ENCODE data around the gene PARVB. TPM values are rescaled to one million over a fixed set of nuclear protein-coding genes. Genes with fewer than 3 reads are reported as not detected.

PARVB gene, protein sequence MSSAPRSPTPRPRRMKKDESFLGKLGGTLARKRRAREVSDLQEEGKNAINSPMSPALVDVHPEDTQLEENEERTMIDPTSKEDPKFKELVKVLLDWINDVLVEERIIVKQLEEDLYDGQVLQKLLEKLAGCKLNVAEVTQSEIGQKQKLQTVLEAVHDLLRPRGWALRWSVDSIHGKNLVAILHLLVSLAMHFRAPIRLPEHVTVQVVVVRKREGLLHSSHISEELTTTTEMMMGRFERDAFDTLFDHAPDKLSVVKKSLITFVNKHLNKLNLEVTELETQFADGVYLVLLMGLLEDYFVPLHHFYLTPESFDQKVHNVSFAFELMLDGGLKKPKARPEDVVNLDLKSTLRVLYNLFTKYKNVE
- polyA plus RNA-seq: 10 to 100 TPM in 1 of 4 donors, 1 to 10 TPM in 2, under 1 TPM in 1; 0.45 to 16.5 (median 7.5) TPM
- long read RNA-seq, donor 1, full-length matches to known transcripts: 2 of 2 reads
- long read RNA-seq, donor 1, partial matches to known transcripts: 0 of 2 reads
- long read RNA-seq, donor 1, other reads (novel, unspliced or antisense): 0 of 2 reads
- long read RNA-seq, donor 2, full-length matches to known transcripts: 4 of 4 reads
- long read RNA-seq, donor 2, partial matches to known transcripts: 0 of 4 reads
- long read RNA-seq, donor 2, other reads (novel, unspliced or antisense): 0 of 4 reads
- long read RNA-seq, donor 3, full-length matches to known transcripts: 1 of 1 reads
- long read RNA-seq, donor 3, partial matches to known transcripts: 0 of 1 reads
- long read RNA-seq, donor 3, other reads (novel, unspliced or antisense): 0 of 1 reads
- long read RNA-seq, donor 4: 0 reads
- long read RNA-seq, donor 5: 0 reads
- long read RNA-seq, donor 6, full-length matches to known transcripts: 3 of 3 reads
- long read RNA-seq, donor 6, partial matches to known transcripts: 0 of 3 reads
- long read RNA-seq, donor 6, other reads (novel, unspliced or antisense): 0 of 3 reads
- long read RNA-seq, donor 7, full-length matches to known transcripts: 5 of 5 reads
- long read RNA-seq, donor 7, partial matches to known transcripts: 0 of 5 reads
- long read RNA-seq, donor 7, other reads (novel, unspliced or antisense): 0 of 5 reads
- long read RNA-seq, donor 8: 0 reads
- long read RNA-seq, donor 9, full-length matches to known transcripts: 3 of 3 reads
- long read RNA-seq, donor 9, partial matches to known transcripts: 0 of 3 reads
- long read RNA-seq, donor 9, other reads (novel, unspliced or antisense): 0 of 3 reads
- long read RNA-seq, donor 10, full-length matches to known transcripts: 5 of 5 reads
- long read RNA-seq, donor 10, partial matches to known transcripts: 0 of 5 reads
- long read RNA-seq, donor 10, other reads (novel, unspliced or antisense): 0 of 5 reads

DNA sequence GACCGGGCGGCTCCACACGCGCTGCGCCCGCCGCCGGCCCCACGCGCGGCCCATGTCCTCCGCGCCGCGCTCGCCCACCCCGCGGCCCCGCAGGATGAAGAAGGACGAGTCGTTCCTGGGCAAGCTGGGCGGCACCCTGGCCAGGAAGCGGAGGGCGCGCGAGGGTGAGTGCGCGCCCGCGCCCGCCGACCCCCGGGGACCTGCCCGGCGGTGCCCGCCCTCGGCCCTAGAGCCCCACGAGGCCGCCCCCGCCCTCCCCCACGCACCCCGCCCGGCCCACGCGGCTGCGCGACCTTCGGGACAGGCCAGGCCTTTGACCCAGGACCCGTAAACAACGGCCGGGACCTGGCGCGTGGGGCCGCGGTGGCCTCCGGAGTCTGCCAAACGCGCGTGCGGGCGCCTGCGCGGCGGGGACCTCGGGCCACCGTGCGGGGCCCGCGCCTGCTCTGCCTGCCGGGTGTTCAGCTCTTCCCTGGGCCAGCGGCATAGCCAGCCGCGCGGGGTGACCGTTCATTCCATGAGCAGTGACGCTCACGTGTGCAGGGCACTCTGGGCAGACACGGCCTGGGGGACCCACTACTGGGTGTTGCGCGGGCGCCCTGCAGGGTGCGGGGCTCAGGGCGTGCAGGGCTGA lies at the start of gene PARVB:
PARVB (plus strand) TSS at position 15 of the 634 bp plus-strand sequence; CDS start at position 53, 38 bp downstream.
- peak in 1 of 2 donors; percentile 35 for DNase-seq
- no peaks in the 10 kb centered on the region for H3K36me3 ChIP-seq (ENCODE audit: control insufficient read depth in 3 of 3, insufficient read depth in 2 of 3, low read depth in 1 of 3, low read length in 3 of 3)
- H3K27ac ChIP-seq (ENCODE audit: low read depth in 1 of 3, low read length in 2 of 3): peak within 1 kb of the TSS in 1 of 3 donors; percentile 98
- H3K4me3 ChIP-seq (ENCODE audit: low read depth in 1 of 3, low read length in 3 of 3): peak within 1 kb of the TSS; percentile 55 to 63 (median 59)
- peaks cover 0 to 5% (median 2%) of the 10 kb centered on the region in 3 donors for H3K4me1 ChIP-seq (ENCODE audit: control insufficient read depth in 3 of 3, insufficient read depth in 2 of 3, low read depth in 1 of 3, low read length in 2 of 3)
- no peaks in the 10 kb centered on the region for H3K9me3 ChIP-seq (ENCODE audit: control insufficient read depth in 2 of 2, insufficient read depth in 1 of 2, low read depth in 1 of 2, low read length in 1 of 2)
- H3K27me3 ChIP-seq (ENCODE audit: control insufficient read depth in 3 of 3, insufficient read depth in 3 of 3, low read length in 3 of 3): no peaks in the 10 kb centered on the region
- no peak for FAIRE-seq
- 2 to 11% (median 5%) methylated on average over 25 to 83 of the region's 83 CpGs for WGBS, 3 donors

DNA sequence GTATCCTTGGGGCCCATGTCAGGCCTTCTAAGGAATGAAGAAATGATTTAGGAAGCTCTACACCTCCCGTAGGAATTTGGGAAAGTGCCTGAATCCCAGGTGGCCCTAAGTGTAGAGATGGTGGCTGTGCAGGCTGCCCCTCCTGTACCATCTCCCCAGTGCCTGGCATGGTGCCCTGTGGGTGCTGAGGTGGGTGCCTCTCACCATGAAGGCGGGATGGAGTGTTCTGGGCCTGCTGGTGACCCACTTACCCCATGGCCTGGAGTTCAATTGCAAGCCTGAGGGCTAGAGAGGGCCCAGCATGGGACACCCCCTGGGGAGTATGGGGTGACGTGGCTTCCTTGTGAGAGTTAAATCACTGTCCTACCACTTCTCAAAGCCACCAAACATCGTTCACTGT lies 49.1 kb upstream of the PARVB start:
- H3K36me3 ChIP-seq (ENCODE audit: control insufficient read depth in 3 of 3, insufficient read depth in 2 of 3, low read depth in 1 of 3, low read length in 3 of 3): peaks cover 28 to 68% (median 32%) of the 10 kb centered on the region in 3 donors
- WGBS, 3 donors: 73 to 95% (median 90%) methylated on average over 4 of the region's 4 CpGs
- no peaks in the 10 kb centered on the region for H3K27me3 ChIP-seq (ENCODE audit: control insufficient read depth in 3 of 3, insufficient read depth in 3 of 3, low read length in 3 of 3)
- no peak for FAIRE-seq
- no peaks in the 10 kb centered on the region for H3K9me3 ChIP-seq (ENCODE audit: control insufficient read depth in 2 of 2, insufficient read depth in 1 of 2, low read depth in 1 of 2, low read length in 1 of 2)
- H3K4me3 ChIP-seq (ENCODE audit: low read depth in 1 of 3, low read length in 3 of 3): no peak overlapping the region
- no peak overlapping the region for H3K27ac ChIP-seq (ENCODE audit: low read depth in 1 of 3, low read length in 2 of 3)
- no peaks in the 10 kb centered on the region for H3K4me1 ChIP-seq (ENCODE audit: control insufficient read depth in 3 of 3, insufficient read depth in 2 of 3, low read depth in 1 of 3, low read length in 2 of 3)
- DNase-seq: no peak

DNA sequence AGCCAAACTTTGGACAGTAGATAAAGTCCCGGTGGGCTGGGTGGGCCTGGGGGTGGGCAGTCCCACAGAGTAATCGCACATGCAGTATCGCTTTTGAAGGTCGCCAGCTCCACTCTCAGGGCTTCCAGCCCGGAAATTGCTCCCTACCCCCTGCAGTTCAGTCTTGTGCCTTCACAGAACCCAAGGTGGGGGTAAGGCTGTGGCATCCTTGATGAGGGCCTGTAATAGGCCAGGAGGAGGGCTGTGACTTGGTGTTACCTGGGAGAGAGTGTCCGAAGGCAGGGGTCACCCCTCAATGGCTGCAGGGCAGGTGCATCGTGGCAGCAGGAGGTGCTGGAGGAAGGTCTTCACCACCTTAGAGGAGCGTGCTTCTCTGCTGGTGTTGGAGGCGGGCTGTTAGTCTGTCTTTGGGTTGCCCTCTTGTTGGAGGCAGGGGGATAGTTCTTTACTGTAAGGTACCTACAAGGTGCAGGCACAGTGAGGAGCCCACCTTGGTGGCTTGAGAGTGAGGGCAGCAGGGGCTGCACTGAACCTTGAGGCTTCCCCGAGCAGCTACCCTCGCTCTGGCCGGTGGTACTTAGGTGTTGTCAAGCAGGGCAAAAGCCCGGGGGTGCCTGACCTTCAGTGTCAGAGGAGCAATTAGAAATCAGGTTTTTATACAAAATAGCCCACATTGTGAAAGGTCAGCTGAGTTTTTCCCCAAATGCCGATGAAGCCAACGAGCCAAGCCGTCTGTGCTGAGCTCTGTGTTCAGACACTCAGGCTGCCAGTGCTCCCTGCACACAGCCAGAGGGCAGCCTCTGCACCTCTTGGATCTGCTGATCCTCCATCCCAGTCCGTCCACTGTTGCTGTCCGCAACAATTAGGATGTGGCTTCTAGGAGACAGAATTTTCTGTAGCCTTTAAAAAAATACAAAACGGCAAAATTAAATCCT lies 47.0 kb upstream of the PARVB start:
- H3K9me3 ChIP-seq (ENCODE audit: control insufficient read depth in 2 of 2, insufficient read depth in 1 of 2, low read depth in 1 of 2, low read length in 1 of 2): no peaks in the 10 kb centered on the region
- 90 to 91% (median 91%) methylated on average over 19 of the region's 19 CpGs for WGBS, 3 donors
- H3K4me3 ChIP-seq (ENCODE audit: low read depth in 1 of 3, low read length in 3 of 3): no peak overlapping the region
- H3K4me1 ChIP-seq (ENCODE audit: control insufficient read depth in 3 of 3, insufficient read depth in 2 of 3, low read depth in 1 of 3, low read length in 2 of 3): no peaks in the 10 kb centered on the region
- peaks cover 32 to 73% (median 33%) of the 10 kb centered on the region in 3 donors for H3K36me3 ChIP-seq (ENCODE audit: control insufficient read depth in 3 of 3, insufficient read depth in 2 of 3, low read depth in 1 of 3, low read length in 3 of 3)
- DNase-seq (no peak), FAIRE-seq (no peak)
- H3K27me3 ChIP-seq (ENCODE audit: control insufficient read depth in 3 of 3, insufficient read depth in 3 of 3, low read length in 3 of 3): no peaks in the 10 kb centered on the region
- H3K27ac ChIP-seq (ENCODE audit: low read depth in 1 of 3, low read length in 2 of 3): no peak overlapping the region

DNA sequence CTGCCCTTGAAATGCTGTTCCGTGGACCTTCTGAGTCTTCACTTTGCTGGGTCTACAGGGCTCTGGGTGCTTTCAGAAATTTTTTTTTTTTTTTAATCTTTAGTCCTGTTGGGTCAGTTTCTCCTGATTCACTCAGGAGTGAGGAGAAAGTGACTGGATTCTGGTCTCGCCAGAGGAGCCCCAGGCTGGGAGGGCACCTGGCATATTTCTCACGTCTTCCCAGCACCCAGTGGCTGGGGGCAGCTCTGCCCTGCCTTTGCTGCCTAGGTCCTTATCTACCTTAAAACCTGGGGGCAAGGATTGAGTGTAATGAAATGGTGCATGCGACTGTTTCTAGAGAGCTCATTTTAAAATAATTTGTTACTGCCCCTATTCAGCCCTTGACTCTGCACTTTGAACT lies 45.5 kb upstream of the PARVB start:
- Histone ChIP-seq H3K9me3 (ENCODE audit: control insufficient read depth in 2 of 2, insufficient read depth in 1 of 2, low read depth in 1 of 2, low read length in 1 of 2) (no peaks in the 10 kb centered on the region), H3K27ac (ENCODE audit: low read depth in 1 of 3, low read length in 2 of 3) (no peak overlapping the region), H3K27me3 (ENCODE audit: control insufficient read depth in 3 of 3, insufficient read depth in 3 of 3, low read length in 3 of 3) (no peaks in the 10 kb centered on the region), H3K4me3 (ENCODE audit: low read depth in 1 of 3, low read length in 3 of 3) (no peak overlapping the region), H3K4me1 (ENCODE audit: control insufficient read depth in 3 of 3, insufficient read depth in 2 of 3, low read depth in 1 of 3, low read length in 2 of 3) (no peaks in the 10 kb centered on the region), H3K36me3 (ENCODE audit: control insufficient read depth in 3 of 3, insufficient read depth in 2 of 3, low read depth in 1 of 3, low read length in 3 of 3) (peaks cover 27 to 67% (median 32%) of the 10 kb centered on the region in 3 donors)
- DNase-seq (no peak), FAIRE-seq (no peak)
- 86 to 97% (median 93%) methylated on average over 4 of the region's 4 CpGs for WGBS, 3 donors

DNA sequence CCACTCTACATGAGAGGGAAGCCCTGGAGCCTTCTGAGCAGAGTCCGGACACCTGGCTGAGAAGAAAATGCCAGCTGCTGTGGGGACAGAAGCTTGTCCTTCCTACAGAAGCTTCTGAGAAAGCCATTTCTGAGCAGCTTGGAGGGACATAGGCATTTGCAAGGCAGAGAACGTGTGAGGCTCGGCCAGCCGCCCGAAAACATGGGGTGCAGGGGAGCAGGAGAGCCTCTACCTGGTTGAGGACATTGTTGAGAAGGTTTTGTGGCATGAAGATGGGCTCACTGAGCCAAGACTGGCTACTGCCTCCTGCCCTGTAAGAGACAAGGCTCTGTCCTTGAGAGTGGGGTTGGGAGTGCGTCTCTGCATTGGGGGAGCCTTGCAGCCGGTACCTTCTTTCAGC lies 43.5 kb upstream of the PARVB start:
- H3K36me3 ChIP-seq (ENCODE audit: control insufficient read depth in 3 of 3, insufficient read depth in 2 of 3, low read depth in 1 of 3, low read length in 3 of 3): peaks cover 23 to 53% (median 37%) of the 10 kb centered on the region in 3 donors
- no peaks in the 10 kb centered on the region for H3K27me3 ChIP-seq (ENCODE audit: control insufficient read depth in 3 of 3, insufficient read depth in 3 of 3, low read length in 3 of 3)
- no peak overlapping the region for H3K4me3 ChIP-seq (ENCODE audit: low read depth in 1 of 3, low read length in 3 of 3)
- no peaks in the 10 kb centered on the region for H3K9me3 ChIP-seq (ENCODE audit: control insufficient read depth in 2 of 2, insufficient read depth in 1 of 2, low read depth in 1 of 2, low read length in 1 of 2)
- no peaks in the 10 kb centered on the region for H3K4me1 ChIP-seq (ENCODE audit: control insufficient read depth in 3 of 3, insufficient read depth in 2 of 3, low read depth in 1 of 3, low read length in 2 of 3)
- no peak for FAIRE-seq
- H3K27ac ChIP-seq (ENCODE audit: low read depth in 1 of 3, low read length in 2 of 3): no peak overlapping the region
- WGBS, 3 donors: 92 to 98% (median 96%) methylated on average over 7 of the region's 7 CpGs
- DNase-seq: no peak

DNA sequence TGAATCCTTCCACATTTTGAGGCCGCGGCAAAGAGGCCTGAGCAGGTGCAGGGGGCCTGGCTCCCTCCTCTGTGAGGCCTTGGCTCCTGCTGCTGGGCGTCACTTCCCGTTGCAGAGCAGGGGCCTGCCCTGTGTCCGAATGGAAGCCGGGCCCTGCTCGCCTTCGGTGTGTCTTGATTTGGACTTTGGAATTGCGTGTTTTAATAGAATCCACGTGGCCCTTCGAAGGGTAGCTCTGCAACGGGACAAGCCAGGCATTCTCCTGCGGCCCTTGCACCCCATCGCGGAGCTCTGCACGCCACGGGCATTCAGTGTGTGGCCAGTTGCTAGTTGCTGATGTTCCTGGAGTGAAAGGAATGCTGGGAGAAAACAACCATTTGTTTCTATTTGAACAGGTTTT lies 43.1 kb upstream of the PARVB start:
- H3K27ac ChIP-seq (ENCODE audit: low read depth in 1 of 3, low read length in 2 of 3): no peak overlapping the region
- H3K27me3 ChIP-seq (ENCODE audit: control insufficient read depth in 3 of 3, insufficient read depth in 3 of 3, low read length in 3 of 3): no peaks in the 10 kb centered on the region
- FAIRE-seq (no peak), DNase-seq (no peak)
- H3K9me3 ChIP-seq (ENCODE audit: control insufficient read depth in 2 of 2, insufficient read depth in 1 of 2, low read depth in 1 of 2, low read length in 1 of 2): no peaks in the 10 kb centered on the region
- WGBS, 3 donors: 86 to 88% (median 87%) methylated on average over 16 to 17 of the region's 17 CpGs
- no peaks in the 10 kb centered on the region for H3K4me1 ChIP-seq (ENCODE audit: control insufficient read depth in 3 of 3, insufficient read depth in 2 of 3, low read depth in 1 of 3, low read length in 2 of 3)
- no peak overlapping the region for H3K4me3 ChIP-seq (ENCODE audit: low read depth in 1 of 3, low read length in 3 of 3)
- H3K36me3 ChIP-seq (ENCODE audit: control insufficient read depth in 3 of 3, insufficient read depth in 2 of 3, low read depth in 1 of 3, low read length in 3 of 3): peaks cover 22 to 51% (median 36%) of the 10 kb centered on the region in 3 donors

DNA sequence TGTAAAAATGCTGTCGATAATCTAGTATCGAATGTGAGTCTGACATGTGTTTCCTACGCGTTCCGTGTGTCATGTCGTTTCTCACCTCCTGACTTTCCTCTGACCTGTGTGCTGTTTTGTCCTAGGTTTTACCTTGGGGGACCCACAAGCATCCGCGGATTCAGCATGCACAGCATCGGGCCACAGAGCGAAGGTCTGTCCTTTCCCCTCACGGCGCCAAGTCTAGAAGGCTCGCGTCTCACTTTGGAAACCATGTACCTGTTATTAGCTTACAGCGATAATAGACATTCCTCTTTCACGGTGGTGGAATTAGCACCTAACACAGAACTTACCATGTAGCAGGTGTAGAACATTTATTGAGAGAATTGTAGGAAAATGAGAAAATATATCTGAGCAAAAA lies 40.3 kb upstream of the PARVB start:
- DNase-seq: no peak
- Histone ChIP-seq H3K27me3 (ENCODE audit: control insufficient read depth in 3 of 3, insufficient read depth in 3 of 3, low read length in 3 of 3) (no peaks in the 10 kb centered on the region), H3K27ac (ENCODE audit: low read depth in 1 of 3, low read length in 2 of 3) (no peak overlapping the region), H3K9me3 (ENCODE audit: control insufficient read depth in 2 of 2, insufficient read depth in 1 of 2, low read depth in 1 of 2, low read length in 1 of 2) (no peaks in the 10 kb centered on the region), H3K4me3 (ENCODE audit: low read depth in 1 of 3, low read length in 3 of 3) (no peak overlapping the region), H3K4me1 (ENCODE audit: control insufficient read depth in 3 of 3, insufficient read depth in 2 of 3, low read depth in 1 of 3, low read length in 2 of 3) (no peaks in the 10 kb centered on the region), H3K36me3 (ENCODE audit: control insufficient read depth in 3 of 3, insufficient read depth in 2 of 3, low read depth in 1 of 3, low read length in 3 of 3) (peaks cover 16 to 32% (median 32%) of the 10 kb centered on the region in 3 donors)
- 97 to 98% (median 97%) methylated on average over 16 of the region's 16 CpGs for WGBS, 3 donors
- FAIRE-seq: no peak
